Fibroblast of skin of back (primary cell): ENCODE results near the gene COL6A2.
"Not testable (repeated sequence)": the region's sequence is repeated elsewhere in the genome, so short reads cannot be mapped to it uniquely, and the experiment has no call there.

Source experiments
- DNase-seq: peaks from one replicate; pipeline ENCODE4 v3.0.0-alpha.2; 2013

The COL6A2 gene

DNA sequence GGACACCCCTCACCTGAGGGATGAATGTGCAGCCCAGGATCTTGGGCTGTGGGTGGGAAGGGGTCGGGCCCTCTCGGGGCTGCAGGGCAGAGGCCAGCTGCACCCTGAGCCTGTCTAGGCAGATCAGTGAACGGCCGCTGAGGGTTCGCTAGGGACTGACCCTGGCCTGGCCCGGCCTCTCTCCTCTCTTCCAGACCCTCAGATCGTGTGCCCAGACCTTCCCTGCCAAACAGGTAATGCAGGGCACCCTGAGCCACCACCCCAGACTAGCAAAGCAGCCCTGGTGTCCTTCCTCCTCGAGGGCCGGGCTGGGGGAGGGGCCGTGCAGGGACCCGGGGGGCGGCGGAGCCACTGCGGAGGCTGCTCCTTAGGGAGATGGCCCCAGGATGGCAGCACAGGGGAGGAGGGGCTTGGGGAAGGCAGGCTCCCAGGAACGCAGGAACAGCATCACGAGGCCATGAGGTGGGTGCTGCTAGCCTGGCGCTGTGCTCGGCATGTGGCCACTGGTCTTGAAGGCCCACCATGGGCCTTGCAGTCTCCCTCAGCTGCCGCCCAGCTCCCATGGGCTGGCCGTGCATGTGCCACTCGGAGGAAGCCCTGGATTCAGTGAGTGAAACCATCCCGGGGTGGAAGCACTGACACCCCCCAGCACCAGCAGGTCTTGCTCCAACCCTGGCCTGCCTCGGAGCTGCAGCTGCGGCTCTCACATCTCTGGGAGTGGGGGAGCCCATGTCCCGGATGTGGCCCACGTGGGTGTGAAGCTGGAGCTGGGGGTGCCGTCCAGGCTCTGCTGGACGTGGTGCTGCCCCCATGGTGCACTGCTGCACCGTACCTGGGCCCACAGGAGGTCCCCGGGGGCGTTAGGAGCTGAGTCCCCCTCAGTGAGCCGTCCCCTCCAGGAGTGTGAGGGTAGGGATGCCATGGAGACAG lies 28.7 kb downstream of the COL6A2 start:
- no peak for DNase-seq

GRCh38 chr21:46127239-46128105 lies 29.6 kb downstream of the COL6A2 start:
- no peak for DNase-seq

DNA sequence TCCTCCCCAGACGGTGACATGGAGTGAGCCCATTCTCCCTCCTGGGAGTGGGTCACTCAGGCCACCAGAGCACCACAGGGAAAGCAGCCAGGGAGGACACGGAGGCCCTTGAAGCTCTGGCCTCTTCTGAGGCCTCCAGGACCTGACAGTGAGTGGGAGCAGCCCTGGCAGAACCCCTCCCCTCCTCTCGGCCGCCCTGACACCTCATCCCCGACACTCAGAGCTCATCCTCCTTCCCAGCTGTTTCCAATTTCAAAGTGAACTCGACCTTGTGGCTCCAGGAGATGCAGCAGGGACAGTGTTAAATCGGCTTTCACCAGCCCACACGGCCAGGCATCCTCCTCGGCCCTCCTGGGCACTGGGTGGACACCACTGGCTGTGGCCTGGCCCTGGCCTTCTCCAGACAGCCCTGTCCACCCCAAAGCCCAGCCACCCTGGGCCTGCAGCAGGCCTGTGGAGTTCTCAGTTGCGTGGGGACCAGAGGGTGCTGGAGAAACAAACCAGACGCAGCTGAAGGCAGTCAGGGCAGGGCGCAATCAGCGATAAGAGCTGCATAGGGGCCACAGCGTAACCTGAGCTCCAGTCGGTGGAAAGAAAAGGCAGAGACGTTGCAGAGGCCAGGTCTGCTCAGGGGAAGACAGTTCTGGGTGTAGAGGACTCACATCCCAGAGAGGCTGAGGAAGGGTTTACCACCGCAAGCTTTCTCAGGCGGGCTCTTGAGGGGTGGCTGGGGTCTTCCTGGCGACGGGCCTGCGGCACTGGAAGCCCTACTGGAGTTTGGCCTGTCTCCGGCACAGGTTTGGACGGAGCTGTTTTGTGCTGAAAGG lies 30.4 kb downstream of the COL6A2 start:
- DNase-seq: no peak

DNA sequence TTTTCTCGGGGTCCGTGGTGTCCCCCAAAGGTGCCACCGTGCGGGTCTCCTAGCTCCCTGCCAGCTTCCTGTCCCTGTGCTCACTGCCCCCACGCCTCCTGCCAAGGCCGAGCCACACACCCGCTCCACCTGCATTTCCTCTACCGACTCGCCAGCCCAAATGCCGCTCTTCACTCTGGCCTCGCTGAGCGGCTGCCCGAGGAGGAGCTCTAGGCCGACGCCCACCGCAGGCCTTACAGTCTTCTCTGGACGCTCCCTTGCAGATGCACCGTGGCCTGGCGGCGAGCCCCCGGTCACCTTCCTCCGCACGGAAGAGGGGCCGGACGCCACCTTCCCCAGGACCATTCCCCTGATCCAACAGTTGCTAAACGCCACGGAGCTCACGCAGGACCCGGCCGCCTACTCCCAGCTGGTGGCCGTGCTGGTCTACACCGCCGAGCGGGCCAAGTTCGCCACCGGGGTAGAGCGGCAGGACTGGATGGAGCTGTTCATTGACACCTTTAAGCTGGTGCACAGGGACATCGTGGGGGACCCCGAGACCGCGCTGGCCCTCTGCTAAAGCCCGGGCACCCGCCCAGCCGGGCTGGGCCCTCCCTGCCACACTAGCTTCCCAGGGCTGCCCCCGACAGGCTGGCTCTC lies 31.1 kb downstream of the COL6A2 start:
- DNase-seq: no peak

GRCh38 chr21:46129846-46130651 lies 32.1 kb downstream of the COL6A2 start:
- no peak for DNase-seq

GRCh38 chr21:46130831-46131587 lies 33.1 kb downstream of the COL6A2 start:
- DNase-seq: no peak

GRCh38 chr21:46131588-46131837 lies 33.6 kb downstream of the COL6A2 start:
- DNase-seq: no peak

GRCh38 chr21:46131838-46132651 lies 34.1 kb downstream of the COL6A2 start:
- no peak for DNase-seq

DNA sequence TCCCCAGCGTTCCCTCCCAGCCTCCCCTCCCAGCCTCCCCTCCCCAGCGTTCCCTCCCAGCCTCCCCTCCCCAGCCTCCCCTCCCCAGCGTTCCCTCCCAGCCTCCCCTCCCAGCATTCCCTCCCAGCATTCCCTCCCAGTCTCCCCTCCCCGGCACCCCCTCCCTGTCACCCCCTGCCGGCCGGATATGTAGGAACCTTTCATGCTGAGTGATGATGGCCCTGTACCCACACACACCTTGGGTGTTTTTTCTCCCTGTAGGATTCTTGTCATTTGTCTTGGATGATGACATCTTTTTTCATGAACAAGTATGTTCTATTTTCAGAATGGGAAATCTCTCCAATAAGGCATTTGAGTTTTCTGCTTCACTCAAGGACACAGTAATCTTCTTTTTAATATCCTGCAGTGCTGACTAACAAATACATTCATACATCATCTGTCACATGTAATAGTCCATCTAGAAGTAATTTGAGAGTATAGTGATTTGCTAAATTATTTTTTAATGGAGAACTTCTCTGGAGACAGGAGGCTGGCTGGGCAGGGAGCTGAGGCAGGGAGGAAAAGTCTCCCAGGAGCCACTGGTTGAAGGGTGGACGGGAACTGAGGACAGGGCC lies 38.0 kb downstream of the COL6A2 start:
- DNase-seq: peak; percentile 50

- DNase-seq: no peak
Observed at GRCh38 chr21:46136739-46137349, 38.9 kb downstream of the COL6A2 start.

DNA sequence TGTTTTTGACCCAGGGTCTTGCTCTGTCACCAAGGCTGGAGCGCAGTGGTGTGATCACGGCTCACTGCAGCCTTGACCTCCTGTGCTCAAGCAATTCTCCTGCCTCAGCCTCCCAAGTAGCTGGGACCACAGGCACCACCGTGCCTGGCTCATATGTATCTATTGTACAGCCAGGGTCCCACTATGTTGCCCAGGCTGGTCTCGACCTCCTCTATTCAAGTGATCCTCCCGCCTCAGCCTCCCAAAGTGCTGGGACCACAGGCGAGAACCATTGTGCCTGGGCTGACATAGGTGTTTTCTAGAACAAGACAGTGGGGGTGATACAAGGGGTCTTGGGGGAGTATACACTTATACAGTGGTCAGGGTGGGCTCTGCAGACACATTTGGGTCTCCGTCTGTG lies 40.0 kb downstream of the COL6A2 start:
- DNase-seq: no peak

GRCh38 chr21:46138383-46138970 lies 40.6 kb downstream of the COL6A2 start:
- DNase-seq: no peak

- DNase-seq: no peak
Observed at GRCh38 chr21:46139686-46140085, 41.8 kb downstream of the COL6A2 start.

DNA sequence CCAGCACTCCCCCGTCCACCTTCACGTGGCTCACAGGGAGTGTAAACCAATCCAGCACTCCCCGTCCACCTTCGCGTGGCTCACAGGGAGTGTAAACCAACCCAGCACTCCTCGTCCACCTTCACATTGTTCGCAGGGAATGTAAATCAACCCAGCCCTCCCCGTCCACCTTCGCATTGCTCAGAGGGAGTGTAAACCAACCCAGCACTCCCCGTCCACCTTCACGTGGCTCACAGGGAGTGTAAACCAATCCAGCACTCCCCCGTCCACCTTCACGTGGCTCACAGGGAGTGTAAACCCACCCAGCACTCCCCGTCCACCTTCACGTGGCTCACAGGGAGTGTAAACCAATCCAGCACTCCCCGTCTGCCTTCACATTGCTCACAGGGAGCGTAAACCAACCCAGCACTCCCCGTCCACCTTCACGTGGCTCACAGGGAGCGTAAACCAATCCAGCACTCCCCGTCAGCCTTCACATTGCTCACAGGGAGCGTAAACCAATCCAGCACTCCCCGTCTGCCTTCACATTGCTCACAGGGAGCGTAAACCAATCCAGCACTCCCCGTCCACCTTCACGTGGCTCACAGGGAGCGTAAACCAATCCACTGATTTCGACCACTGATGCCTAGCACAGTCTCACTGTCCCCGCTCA lies 42.6 kb downstream of the COL6A2 start:
- DNase-seq: not testable (repeated sequence)

DNA sequence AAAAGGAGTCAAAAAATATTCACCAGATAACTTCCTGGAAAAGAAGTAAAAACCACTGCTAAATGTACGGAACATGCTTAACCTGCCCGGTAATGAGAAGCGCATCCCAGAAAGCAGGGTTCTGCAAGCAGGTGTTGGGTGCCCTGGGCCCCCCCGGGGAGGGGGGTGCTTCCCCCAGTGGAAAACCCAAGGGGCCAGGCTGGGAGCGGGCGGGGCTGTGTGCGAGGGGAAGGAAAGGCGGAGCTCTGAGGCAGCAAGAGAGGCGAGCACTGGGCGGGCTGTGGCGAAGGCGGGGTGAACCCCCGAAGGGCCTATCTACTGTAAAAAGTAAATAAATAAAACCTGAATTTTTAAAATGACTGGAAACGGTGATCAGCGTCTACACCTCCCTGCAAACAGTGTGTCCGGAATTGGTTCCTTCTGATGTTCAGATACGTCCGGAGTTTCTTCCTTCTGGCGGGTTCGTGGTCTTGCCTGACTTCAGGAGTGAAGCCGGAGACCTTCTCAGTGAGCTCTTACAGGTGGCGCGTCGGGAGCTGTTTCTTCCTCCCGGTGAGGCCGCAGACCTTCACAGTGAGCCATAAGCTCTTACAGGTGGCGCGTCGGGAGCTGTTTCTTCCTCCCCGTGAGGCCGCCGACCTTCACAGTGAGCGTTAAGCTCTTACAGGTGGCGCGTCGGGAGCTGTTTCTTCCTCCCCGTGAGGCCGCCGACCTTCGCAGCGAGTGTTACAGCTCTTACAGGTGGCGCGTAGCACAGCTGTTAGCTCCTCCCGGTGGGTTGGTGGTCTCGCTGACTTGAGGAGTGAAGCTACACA lies 44.1 kb downstream of the COL6A2 start:
- DNase-seq: no peak

GRCh38 chr21:46142582-46143473 lies 44.9 kb downstream of the COL6A2 start:
- DNase-seq: no peak
